Measurements from ENCODE around the gene DAB2.

DNA sequence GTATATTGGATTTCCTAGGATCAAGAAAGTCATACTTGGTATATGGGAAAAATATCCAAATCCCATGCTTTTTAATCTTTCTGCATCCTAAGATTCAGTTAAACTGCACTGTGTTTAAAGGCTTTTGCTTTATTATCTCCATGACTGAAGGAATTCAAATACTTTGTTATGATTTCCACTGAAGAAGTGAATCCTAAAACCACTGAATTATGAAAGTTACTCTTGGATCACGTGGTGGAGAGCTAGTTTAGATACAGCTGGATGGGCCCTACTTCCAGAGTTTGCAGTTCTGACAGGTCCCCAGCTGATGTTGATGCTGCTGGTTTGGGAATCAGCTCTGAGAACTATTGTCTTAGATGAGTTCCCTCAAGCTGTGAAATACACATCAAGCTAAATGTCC, 5.0 kb downstream of the DAB2 start:
- TF ChIP-seq, protein P1, sequence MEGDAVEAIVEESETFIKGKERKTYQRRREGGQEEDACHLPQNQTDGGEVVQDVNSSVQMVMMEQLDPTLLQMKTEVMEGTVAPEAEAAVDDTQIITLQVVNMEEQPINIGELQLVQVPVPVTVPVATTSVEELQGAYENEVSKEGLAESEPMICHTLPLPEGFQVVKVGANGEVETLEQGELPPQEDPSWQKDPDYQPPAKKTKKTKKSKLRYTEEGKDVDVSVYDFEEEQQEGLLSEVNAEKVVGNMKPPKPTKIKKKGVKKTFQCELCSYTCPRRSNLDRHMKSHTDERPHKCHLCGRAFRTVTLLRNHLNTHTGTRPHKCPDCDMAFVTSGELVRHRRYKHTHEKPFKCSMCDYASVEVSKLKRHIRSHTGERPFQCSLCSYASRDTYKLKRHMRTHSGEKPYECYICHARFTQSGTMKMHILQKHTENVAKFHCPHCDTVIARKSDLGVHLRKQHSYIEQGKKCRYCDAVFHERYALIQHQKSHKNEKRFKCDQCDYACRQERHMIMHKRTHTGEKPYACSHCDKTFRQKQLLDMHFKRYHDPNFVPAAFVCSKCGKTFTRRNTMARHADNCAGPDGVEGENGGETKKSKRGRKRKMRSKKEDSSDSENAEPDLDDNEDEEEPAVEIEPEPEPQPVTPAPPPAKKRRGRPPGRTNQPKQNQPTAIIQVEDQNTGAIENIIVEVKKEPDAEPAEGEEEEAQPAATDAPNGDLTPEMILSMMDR (IDR thresholded peaks at IDR 0.05; ENCODE audit: insufficient read depth, low read length, poor library complexity, severe bottlenecking), result no peak
- no peak for TF ChIP-seq EZH2phosphoT487 (conservative IDR thresholded peaks at IDR 0.05; ENCODE audit: low read length)

All from SU-DHL-6 (cell line).